Left lung (tissue), 14 donors: ENCODE data around the gene C16orf54. TPM values are rescaled to one million over a fixed set of nuclear protein-coding genes. Genes with fewer than 3 reads are reported as not detected.
"Not testable (repeated sequence)": the region's sequence is repeated elsewhere in the genome, so short reads cannot be mapped to it uniquely, and the experiment has no call there.

Experiments used
- ATAC-seq: fragments of 200-7000 bp; cut with Tn5 transposase; one replicate; pipeline ENCODE4 v1.9.1; 2020; ENCODE audit warnings: moderate library complexity
- DNase-seq, 4 donors: peaks; one replicate each; pipeline ENCODE4 v3.0.0-alpha.2; 2013 to 2020
- H3K27ac ChIP-seq, 2 donors: fragments of 200-600 bp; sonication (generic) in 1 of 2; one replicate each; pipeline versions ENCODE4 v1.5.0 to v1.8.0; 2020 to 2021
- H3K27me3 ChIP-seq, 2 donors: fragments of 200-600 bp; sonication (generic) in 1 of 2; one replicate each; pipeline versions ENCODE4 v1.5.0 to v1.8.0; 2020 to 2021
- H3K36me3 ChIP-seq, 2 donors: fragments of 200-600 bp; sonication (generic) in 1 of 2; one replicate each; pipeline versions ENCODE4 v1.5.0 to v1.8.0; 2020 to 2021
- H3K4me1 ChIP-seq, 2 donors: fragments of 200-600 bp; one replicate each; pipeline ENCODE4 v1.8.0; 2021
- H3K4me3 ChIP-seq, 2 donors: fragments of 200-600 bp; sonication (generic) in 1 of 2; one replicate each; pipeline versions ENCODE4 v1.5.0 to v1.8.0; 2020 to 2021; ENCODE audit warnings: mild to moderate bottlenecking in 1 of 2
- H3K9me3 ChIP-seq, 2 donors: fragments of 200-600 bp; sonication (generic) in 1 of 2; one replicate each; pipeline versions ENCODE4 v1.5.0 to v1.8.0; 2020 to 2021
- intact Hi-C, 2 donors: fragments of 100-400 bp; cut with DNase I; formaldehyde crosslinking; loops; one replicate each; pipeline versions ENCODE4 v1.11.2 to v1.14.2; 2022
- long read RNA-seq, 12 donors: library from polyadenylated mRNA in 2 of 12; unstranded in 2 of 12; transcript quantifications; one replicate each; pipeline ENCODE4 v2.0.0 and lab custom pipeline, GENCODE V29; 2019 to 2026
- polyA plus RNA-seq, 6 donors: library from polyadenylated mRNA; unstranded; fragments of 120-200 nt; gene quantifications; one replicate each; pipeline ENCODE4 v1.2.1, GENCODE V29; 2013; ENCODE audit not compliant: insufficient read length in 6 of 6
- total RNA-seq, 2 donors: library from RNA; stranded (reverse); fragmentation: NEBNext Ultra II Directional; extraction: Animal tissue kit (Norgen Biotek cat#: 25700); gene quantifications; one replicate each; pipeline ENCODE4 v1.2.1, GENCODE V29; 2021
- TF ChIP-seq, protein P1 (sequence below), 2 donors: fragments of 200-600 bp; sonication (generic) in 1 of 2; IDR thresholded peaks; one replicate each; pipeline versions ENCODE4 v1.5.0 to v1.8.0; 2021; ENCODE audit warnings: antibody characterized with exemption in 2 of 2
- donor health status: DM: no; HTN: yes; CAD: no.
- donor health status: DM: no; HTN: no; CAD: no.

The C16orf54 gene, protein sequence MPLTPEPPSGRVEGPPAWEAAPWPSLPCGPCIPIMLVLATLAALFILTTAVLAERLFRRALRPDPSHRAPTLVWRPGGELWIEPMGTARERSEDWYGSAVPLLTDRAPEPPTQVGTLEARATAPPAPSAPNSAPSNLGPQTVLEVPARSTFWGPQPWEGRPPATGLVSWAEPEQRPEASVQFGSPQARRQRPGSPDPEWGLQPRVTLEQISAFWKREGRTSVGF
- total RNA-seq (10 to 100 TPM in 1 of 2 donors, 1 to 10 TPM in 1; 3.3 to 13.6 TPM), polyA plus RNA-seq (under 1 TPM; 0.33 to 0.73 (median 0.63) TPM)
- long read RNA-seq, donor 1, result 0 reads
- long read RNA-seq, donor 2, partial matches to known transcripts, result 582 of 582 reads
- long read RNA-seq, donor 2, other reads (novel, unspliced or antisense), result 0 of 582 reads
- long read RNA-seq, donor 3, result 0 reads
- long read RNA-seq, donor 4, result 0 reads
- long read RNA-seq, donor 5, result 0 reads
- long read RNA-seq, donor 6, result 0 reads
- long read RNA-seq, donor 7, result 0 reads
- long read RNA-seq, donor 8, partial matches to known transcripts, result 165 of 165 reads
- long read RNA-seq, donor 8, other reads (novel, unspliced or antisense), result 0 of 165 reads
- long read RNA-seq, donor 9, result 0 reads
- long read RNA-seq, donor 10, partial matches to known transcripts, result 0 of 1 reads
- long read RNA-seq, donor 10, other reads (novel, unspliced or antisense), result 0 of 1 reads
- long read RNA-seq, donor 11, result 0 reads
- long read RNA-seq, donor 12, result 0 reads

DNA sequence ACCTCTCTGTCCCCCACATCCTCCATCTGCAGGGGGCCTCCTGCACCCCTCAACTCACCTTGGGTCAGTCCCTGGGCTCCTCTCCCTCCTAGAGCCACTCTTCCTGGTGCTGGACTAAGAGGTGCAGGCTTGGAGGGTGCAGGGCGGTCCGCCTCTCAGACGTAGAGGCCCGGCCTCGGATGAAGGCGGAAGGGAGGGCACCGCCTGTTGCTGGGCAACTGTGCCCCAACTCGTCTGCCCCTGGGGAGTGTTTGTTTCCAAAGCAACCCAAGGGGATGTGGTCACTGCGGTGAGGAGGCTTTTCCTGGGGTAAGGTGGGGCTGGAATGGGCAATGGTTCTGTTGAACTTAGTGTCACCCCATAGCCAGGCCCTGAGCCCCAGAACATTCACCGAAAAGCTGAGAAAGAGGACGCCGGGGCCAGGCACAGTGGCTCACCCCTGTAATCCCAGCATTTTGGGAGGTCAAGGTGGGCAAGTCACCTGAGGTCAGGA, at the start of gene C16orf54:
Gene C16orf54, minus strand, starts transcription at position 138 of the 493 bp plus-strand sequence. CDS start 1,039 bp downstream, outside the sequence.
- intact Hi-C loops, result no loop called here
- peaks cover 0 to 61% of the 10 kb centered on the region in 2 donors for H3K4me1 ChIP-seq
- H3K36me3 ChIP-seq, result no peaks in the 10 kb centered on the region
- TF ChIP-seq, protein P1, sequence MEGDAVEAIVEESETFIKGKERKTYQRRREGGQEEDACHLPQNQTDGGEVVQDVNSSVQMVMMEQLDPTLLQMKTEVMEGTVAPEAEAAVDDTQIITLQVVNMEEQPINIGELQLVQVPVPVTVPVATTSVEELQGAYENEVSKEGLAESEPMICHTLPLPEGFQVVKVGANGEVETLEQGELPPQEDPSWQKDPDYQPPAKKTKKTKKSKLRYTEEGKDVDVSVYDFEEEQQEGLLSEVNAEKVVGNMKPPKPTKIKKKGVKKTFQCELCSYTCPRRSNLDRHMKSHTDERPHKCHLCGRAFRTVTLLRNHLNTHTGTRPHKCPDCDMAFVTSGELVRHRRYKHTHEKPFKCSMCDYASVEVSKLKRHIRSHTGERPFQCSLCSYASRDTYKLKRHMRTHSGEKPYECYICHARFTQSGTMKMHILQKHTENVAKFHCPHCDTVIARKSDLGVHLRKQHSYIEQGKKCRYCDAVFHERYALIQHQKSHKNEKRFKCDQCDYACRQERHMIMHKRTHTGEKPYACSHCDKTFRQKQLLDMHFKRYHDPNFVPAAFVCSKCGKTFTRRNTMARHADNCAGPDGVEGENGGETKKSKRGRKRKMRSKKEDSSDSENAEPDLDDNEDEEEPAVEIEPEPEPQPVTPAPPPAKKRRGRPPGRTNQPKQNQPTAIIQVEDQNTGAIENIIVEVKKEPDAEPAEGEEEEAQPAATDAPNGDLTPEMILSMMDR (IDR thresholded peaks at IDR 0.05), result no peak
- H3K27ac ChIP-seq, result peak within 1 kb of the TSS in 1 of 2 donors; percentile 94
- H3K4me3 ChIP-seq, result peak within 1 kb of the TSS; percentile 17 to 56
- peak; percentile 89 for ATAC-seq
- no peaks in the 10 kb centered on the region for H3K27me3 ChIP-seq
- H3K9me3 ChIP-seq, result no peaks in the 10 kb centered on the region
- DNase-seq, result peak in 3 of 4 donors; percentile 26 to 96 (median 89)

DNA sequence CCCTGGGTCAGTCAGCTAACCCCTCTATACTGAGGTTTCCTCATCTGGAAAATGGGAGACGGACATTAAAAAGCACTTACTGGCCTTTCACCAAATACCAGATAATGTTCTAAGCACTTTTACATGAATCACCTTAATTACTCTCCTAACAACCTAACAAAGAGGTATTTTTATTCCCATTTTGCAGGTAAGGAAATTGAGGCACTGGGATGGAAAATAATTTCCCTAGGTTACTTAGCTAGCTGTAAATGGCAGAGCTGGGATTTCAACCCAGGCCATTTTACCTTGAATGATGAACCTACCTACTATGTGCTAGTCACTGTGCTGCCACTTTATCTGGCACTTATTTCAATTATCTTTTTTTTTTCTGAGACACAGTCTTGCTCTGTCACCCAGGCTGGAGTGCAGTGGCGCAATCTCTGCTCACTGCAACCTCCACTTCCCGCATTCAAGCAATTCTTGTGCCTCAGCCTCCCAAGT, 48.5 kb upstream of the C16orf54 start:
- no peak for ATAC-seq
- no peaks in the 10 kb centered on the region for H3K9me3 ChIP-seq
- TF ChIP-seq, protein P1 (IDR thresholded peaks at IDR 0.05), result no peak
- no peak overlapping the region for H3K27ac ChIP-seq
- no peak overlapping the region for H3K4me3 ChIP-seq
- H3K27me3 ChIP-seq, result no peaks in the 10 kb centered on the region
- H3K4me1 ChIP-seq, result peaks cover 0 to 34% of the 10 kb centered on the region in 2 donors
- H3K36me3 ChIP-seq, result peaks cover 0 to 26% of the 10 kb centered on the region in 2 donors
- intact Hi-C loops, result no loop called here
- DNase-seq, result no peak

DNA sequence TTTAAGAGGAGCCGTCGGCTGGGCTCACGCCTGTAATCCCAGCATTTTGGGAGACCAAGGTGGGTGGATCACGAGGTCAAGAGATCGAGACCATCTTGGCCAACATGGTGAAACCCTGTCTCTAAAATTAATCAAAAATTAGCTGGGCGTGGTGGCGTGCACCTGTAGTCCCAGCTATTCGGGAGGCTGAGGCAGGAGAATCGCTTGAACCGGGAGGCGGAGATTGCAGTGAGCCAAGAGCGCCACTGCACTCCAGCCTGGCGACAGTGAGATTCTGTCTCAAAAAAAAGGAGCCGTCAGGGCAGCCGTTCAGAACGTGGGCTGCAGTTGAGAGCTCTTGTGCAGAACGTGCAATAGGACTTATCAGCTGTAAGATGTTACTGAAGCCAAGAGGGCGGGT, 47.4 kb upstream of the C16orf54 start:
- DNase-seq, H3K9me3 ChIP-seq, H3K4me3 ChIP-seq, ATAC-seq, H3K27me3 ChIP-seq, intact Hi-C loops, H3K27ac ChIP-seq: not testable (repeated sequence)
- Histone ChIP-seq H3K36me3 (peaks cover 0 to 15% of the 10 kb centered on the region in 2 donors), H3K4me1 (peaks cover 0 to 34% of the 10 kb centered on the region in 2 donors)

DNA sequence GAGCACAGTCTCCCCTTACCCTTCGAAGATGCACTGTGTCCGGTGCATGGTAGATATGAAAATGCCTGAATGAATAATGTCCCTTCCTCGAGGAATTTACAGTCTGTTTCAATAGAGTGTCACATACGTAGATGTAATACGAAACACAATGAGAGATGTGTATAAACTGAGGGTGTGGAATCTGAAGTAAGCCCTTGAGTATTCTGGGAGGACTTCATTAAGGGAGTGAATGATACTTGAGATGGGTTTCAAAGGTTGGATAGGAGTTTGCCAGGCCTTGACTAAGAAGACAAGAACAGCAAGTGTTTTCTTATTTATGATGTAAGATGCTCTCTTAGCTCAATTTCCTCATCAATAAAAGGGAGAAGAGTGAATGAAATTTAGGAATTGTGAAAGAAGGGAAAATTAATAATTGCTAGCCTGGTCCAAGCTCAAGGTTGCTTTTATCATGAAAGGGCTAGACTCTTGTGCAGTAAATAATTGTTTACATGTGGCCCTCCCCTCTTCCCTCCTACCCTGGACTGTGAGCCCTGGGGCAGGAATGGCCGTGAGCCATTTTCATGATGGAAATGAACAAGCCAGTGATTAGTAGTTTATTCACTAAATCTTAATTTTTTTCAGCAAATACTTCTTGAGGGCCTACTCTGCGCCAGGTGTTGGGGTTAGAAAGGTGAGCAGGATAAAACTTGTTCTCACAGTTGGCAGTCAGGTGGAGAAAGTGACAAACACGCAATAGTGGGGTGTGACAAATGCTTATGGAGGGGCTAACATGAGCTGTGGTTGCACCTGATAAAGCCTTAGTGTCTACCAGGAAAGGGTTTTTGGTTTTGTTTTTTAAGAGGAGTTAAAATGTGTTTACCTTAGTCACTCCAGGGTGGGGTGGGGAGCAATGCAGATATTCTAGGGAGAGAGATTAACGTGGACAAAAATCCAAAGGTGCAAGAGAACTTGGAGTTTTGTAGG, 46.3 kb upstream of the C16orf54 start:
- Histone ChIP-seq H3K4me3 (peak overlapping the region in 1 of 2 donors; percentile 97), H3K9me3 (no peaks in the 10 kb centered on the region), H3K4me1 (peaks cover 0 to 34% of the 10 kb centered on the region in 2 donors), H3K27ac (no peak overlapping the region), H3K36me3 (peaks cover 0 to 6% of the 10 kb centered on the region in 2 donors), H3K27me3 (no peaks in the 10 kb centered on the region)
- DNase-seq (no peak), ATAC-seq (no peak)
- intact Hi-C loops, result no loop called here
- TF ChIP-seq, protein P1 (IDR thresholded peaks at IDR 0.05), result no peak
